Amniotic stem cell (primary cell): ENCODE measurements around the gene MAST1.
A peak's percentile ranks its signal among the peaks of the same experiment; 100 is the strongest.
"Not testable (repeated sequence)": the region's sequence is repeated elsewhere in the genome, so short reads cannot be mapped to it uniquely, and the experiment has no call there.

Experiments
- DNase-seq: peaks from one replicate; lab custom pipeline; 2025; lab: John Stamatoyannopoulos, UW

Gene MAST1

GRCh38 chr19:12801466-12802266 is 36.6 kb upstream of the MAST1 start, which contains the start of the genes PRDX2 and THSD8:
TSS of gene PRDX2 (minus strand) at chr19:12801800. CDS start at chr19:12801261, 539 bp downstream.
TSS of gene THSD8 (plus strand) at chr19:12802069. CDS start at chr19:12802072, 3 bp downstream.
- DNase-seq: peak; percentile 41

- DNase-seq: no peak
Observed at GRCh38 chr19:12802267-12803106, 35.8 kb upstream of the MAST1 start.

DNA sequence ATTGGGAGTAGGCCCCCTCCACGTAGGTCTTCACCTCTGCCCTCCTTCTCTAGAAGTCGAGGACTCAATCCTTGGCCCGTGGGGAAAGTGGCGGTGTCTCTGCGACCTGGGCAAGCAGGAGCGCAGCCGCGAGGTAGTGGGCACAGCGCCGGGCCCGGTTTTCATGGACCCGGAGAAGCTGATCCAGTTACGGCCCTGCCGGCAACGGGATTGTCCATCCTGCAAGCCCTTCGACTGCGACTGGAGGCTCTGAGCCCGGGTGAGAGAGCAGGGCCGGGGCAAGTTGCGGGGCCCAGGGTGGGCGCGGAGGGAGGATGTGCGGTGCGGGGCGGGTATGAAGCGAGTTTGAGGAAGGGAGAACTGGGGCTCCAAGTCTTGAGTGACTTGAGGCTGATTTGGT is 34.3 kb upstream of the MAST1 start:
- no peak for DNase-seq

DNA sequence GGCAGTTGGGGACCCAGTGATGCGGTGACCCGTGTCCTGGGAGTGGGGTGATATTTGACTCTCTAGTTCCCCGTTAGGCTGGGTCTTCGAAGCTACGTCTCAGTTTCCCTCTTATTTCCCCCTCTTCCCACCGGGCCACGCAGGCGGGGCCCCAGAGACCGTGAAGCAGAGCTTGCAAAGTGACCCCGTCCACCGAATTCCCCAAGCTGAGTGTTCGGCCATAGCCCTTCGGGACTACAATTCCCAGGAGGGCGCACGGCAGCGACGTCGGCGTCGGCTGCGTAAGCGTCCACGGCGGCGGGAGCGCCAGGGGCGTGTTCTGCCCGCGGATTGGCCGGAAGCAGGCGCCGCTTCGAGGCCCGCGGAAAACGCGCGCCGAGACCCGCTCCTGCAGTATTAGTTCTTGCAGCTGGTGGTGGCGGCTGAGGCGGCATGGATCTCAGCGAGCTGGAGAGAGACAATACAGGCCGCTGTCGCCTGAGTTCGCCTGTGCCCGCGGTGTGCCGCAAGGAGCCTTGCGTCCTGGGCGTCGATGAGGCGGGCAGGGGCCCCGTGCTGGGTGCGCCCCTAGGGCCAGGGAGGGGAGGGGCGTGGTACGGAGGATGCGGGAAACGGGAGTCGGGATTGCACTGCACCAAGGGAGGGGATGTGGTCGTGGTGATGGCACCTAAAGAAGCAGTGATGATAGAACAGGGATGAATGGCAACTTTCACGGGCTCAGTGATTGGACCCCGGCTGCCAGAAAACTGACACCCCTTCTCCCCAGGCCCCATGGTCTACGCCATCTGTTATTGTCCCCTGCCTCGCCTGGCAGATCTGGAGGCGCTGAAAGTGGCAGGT is 31.9 kb upstream of the MAST1 start, which contains the start of gene RNASEH2A:
RNASEH2A (plus strand) TSS at position 343 of the 840 bp plus-strand sequence; CDS start at position 433, 90 bp downstream.
- DNase-seq: peak; percentile 58

DNA sequence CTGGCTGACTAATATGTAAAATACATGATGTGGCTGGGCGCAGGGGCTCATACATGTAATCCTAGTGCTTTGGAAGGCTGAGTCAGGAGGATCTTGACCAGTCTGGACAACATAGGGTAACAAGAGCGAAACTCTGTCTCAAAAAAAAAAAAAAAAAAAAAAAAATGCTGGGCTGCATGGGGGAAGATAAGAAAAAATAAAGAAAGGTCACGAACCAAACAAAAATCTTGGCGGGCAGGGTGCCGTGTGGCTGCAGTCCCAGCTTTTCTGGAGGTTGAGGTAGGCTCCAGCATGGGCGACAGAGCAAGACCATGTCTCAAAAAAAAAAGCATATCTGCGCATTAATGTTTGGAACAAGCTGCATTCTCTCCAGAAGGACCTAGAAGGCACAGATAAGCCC is 23.2 kb upstream of the MAST1 start:
- no peak for DNase-seq

GRCh38 chr19:12817188-12817587 is 21.1 kb upstream of the MAST1 start:
- not testable (repeated sequence) for DNase-seq

GRCh38 chr19:12817810-12818209 is 20.5 kb upstream of the MAST1 start:
- DNase-seq: not testable (repeated sequence)

- no peak for DNase-seq
Observed at GRCh38 chr19:12821761-12822160, 16.6 kb upstream of the MAST1 start.

DNA sequence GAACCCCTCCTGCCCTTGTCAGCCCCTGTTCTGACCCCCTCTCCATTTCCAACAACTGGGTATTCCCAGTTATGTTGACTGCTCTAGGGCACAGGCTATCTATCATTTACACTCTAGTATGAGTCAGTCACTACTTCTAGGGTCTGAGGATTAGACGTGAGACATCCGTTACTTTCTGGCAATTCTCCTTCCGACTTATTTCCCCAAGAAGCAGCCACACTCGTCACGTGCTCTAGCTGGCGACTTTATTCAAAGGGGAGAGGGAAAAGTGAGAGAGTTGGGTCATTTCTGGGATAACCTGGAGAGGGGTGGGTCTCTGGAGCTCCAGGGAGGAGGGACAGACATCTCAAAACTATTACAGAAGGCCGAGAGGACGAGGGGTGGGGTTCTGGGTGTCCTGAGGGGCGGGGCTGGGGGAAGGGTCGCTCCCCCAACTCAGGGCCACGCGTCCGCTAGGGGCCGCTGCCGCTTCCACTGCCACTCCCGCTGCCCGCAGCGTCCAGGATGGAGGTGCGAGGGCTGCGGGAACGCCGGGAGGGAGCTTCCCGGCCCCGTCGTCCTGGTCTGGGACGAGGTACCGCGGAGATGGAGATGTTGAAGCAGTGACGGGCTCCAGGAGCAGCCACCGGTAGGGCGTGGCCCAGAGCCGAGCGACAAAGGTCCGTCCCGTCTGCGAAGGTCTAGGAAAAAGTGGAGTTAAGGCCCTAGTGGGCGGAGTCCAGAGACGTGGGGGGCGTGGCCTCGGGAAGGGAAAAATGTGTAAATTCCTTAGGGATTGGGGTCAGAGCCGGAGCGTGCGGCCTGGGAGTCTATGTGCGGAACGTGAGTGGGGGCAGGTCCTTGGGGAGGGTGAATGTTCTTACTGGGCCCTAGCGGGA is 12.8 kb upstream of the MAST1 start:
- no peak for DNase-seq

DNA sequence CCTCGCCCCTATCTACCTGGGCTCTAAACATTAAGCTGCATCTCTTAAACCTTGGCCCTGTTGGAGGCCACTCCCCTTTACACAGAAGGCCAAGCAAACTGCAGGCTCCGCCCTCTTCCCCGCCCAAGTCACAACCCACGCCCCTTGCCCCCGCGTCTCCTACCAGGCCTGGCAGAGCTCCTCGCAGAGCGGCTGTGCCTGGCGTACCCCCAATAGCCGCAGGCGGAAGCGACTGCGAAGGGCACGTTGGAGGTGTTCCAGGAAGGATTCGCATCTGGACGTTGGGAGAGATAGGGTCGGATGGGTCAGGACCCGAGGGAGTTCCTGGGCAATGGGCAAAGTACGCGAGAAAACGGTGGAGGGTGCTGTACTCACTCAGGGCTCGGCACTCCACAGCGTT is 9.8 kb upstream of the MAST1 start:
- DNase-seq: no peak

DNA sequence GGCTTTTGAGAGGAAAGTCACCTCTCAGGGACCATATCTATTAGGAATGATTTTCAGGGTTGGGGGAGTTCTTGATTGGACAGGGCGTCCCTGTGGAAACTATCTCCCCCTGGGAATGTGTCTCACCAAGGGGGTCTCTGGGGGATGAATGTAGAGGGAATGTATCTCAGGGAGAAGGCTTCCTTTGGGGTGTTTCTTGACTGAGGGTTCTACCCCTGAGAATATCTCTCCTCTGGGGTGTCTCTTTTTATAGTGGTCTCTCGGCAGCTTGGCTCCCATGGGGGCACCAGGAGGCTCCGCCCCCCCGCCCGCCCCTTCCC is 4.9 kb upstream of the MAST1 start:
- no peak for DNase-seq

DNA sequence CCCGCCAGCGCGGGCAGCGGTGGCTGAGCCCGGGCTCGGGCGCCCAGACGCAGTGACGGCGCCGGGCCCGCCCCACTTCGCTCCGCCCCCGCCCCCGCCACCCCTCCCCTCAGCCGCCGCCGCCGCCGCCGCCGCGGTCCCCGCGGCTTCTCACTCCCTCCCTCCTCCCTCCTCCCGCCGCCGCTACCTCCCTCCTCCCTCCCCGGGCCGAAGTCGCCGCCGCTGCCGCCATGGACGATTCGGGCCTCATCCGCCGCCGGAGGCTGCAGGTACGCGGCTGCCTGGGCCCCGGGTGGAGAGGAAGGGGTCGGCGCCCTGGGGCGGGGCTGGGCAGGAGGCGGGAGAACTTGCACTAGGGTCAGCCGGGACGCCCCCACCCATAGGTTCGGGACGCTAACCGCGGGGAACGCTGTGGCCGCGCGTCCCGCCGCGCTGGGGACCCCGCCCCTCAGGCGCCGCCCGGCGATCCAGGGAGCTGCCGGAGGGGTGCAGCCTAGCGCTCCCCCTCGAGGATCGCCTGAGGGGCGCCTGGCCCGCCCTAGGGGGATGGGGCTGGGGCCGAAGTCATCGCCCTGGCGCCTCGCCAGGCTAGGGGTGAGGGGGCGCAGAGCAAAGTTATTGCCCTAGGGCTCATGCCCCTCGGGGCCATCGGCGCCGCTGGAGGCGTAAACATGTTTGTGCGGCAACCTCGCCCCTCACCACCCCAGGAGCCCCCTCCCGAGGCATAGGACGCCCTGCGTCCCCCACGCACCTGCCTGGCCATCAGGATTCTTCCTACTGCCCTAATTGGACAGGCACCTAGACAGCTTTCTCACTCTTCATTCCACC is 4.4 kb upstream of the MAST1 start:
- no peak for DNase-seq

- no peak for DNase-seq
Observed at GRCh38 chr19:12834566-12834943, 3.8 kb upstream of the MAST1 start, which contains the start of gene RTBDN. TSS of gene RTBDN (minus strand) at chr19:12834579. CDS start at chr19:12829979, 4,600 bp downstream.

DNA sequence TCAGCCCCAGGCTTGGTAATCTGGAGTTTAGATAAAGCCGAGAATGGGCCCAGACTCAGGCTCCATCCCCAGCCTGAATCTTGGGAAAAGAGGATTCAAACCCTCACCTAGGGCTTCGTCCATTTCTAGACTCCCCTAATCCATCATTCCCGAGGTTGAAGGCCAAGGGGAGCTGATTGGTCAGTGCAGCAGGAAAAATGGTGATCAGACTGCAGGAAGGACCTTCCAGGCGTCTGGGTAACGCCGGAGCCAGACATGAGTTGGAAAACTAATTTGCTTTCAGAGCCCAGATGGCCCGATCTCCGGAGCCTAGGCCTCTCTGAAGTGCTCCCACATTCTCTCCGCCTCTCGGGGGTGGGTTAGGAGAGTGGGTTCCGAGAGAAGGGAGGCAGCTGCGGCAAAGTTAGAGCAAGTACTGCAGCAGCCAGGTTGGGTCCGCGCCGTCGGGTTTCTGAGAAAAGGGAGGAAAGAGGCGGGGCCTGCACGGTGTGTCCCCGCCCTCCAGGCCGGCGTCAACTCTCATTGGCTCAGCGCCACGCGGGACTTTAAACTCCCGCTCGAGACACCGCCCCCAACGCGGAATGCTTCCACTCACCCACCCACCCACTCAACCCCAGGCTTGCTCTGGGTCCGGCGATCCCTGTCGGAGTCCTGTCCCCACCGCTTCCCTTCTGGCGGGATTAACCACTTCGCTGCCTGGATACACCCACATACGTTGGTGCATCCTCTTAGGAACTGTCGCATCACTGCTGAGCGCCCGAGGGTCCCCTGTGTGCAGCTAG is 3.1 kb upstream of the MAST1 start:
- DNase-seq: no peak

- DNase-seq: no peak
Observed at GRCh38 chr19:12836529-12836863, 1.8 kb upstream of the MAST1 start.

GRCh38 chr19:12837225-12837624 is 1.1 kb upstream of the MAST1 start:
- no peak for DNase-seq

DNA sequence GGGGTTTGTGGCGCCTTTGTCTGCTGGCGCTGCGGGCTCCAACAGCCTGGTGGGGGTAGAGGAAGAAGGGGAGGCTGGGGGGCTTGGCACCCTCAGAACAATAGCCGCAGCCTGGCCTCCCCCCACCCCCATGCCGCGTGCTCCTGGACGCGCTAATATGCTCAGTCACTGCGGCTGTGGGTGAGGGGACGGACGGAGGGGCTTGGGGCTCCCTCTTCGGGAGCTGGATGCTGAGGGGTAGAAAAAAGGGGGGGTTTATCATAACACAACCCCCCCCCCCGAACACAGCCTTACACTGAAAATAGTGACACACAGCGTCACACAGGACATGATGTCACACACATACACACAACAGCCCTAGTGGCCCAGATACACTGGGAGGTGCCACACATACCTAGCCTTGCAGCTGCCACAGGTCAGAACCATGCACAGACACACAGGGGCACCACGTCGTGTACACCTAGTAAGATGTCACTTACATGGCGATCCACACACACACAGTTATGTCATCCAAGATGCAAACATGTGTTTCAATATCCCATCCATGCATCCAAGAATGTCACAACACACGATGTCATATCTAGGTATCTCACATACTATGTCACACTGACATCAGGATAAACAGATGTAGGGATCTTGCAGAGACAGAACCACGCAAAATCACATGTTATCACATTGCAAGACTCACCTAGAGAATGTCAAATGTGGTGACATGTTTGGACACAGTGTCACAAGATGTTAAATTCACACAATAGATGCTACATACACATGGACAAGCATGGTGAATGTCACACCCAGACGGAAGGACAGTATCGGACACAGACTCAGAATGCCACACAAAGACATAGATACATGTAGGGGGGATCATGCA is 806 bp downstream of the MAST1 start:
- no peak for DNase-seq
